Measurements from ENCODE around the gene HNRNPK. TPM values are rescaled to one million over a fixed set of nuclear protein-coding genes. Genes with fewer than 3 reads are reported as not detected.
A peak's percentile ranks its signal among the peaks of the same experiment; 100 is the strongest.

The HNRNPK gene
- total and polyA plus RNA-seq, 2 of the 13 experiments (the other 11 are each of a cell fraction or from before 2014, with no cell fraction given) = 321 to 712 TPM

DNA sequence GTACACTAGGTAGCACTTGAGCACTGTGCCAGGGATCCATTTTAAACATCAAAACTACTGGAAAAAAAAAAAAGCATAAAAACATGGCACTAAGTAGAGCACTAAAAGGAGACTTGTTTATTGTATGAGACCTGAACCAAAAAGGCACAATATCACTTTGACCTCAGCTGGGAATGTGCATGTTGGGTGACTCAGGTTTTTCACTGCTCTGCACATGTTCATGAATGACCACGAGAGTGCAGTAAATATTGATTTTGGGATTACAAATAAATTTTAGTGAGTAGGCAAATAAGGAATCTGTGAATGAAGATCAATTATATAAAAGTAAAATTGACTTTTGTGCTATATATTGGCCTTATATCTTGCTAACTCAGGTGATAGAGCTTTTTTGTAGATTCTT, 12.4 kb upstream of the HNRNPK start (continued):
- TF ChIP-seq ZNF280B (CRISPR knock-in tag; IDR thresholded peaks at IDR 0.05; ENCODE audit: borderline replicate concordance) (no peak), KMT2B (CRISPR knock-in tag; IDR thresholded peaks at IDR 0.05) (no peak), ZNF431 (CRISPR knock-in tag; IDR thresholded peaks at IDR 0.05; ENCODE audit: borderline replicate concordance, low read depth) (no peak), ZNF138 (CRISPR knock-in tag; IDR thresholded peaks at IDR 0.05; ENCODE audit: low read depth) (no peak), FLYWCH1 (CRISPR knock-in tag; IDR thresholded peaks at IDR 0.05) (no peak), ZNF724P (CRISPR knock-in tag; IDR thresholded peaks at IDR 0.05; ENCODE audit: borderline replicate concordance) (no peak), ZNF546 (CRISPR knock-in tag; conservative IDR thresholded peaks at IDR 0.05) (no peak), ZNF44 (CRISPR knock-in tag; IDR thresholded peaks at IDR 0.05) (no peak), LCORL (IDR thresholded peaks at IDR 0.05) (no peak), LCORL (CRISPR knock-in tag; IDR thresholded peaks at IDR 0.05) (0 out of 2 replicates have a peak, but pooled peaks have one; percentile 20), TSC22D2 (CRISPR knock-in tag; IDR thresholded peaks at IDR 0.05; ENCODE audit: borderline replicate concordance) (no peak), RBM39 (IDR thresholded peaks at IDR 0.05; ENCODE audit: low read depth, low read length, poor library complexity, severe bottlenecking) (no peak), ZNF788 (CRISPR knock-in tag; IDR thresholded peaks at IDR 0.05; ENCODE audit: borderline replicate concordance) (no peak), ZNF232 (CRISPR knock-in tag; IDR thresholded peaks at IDR 0.05; ENCODE audit: borderline replicate concordance) (no peak), ARNT2 (CRISPR knock-in tag; IDR thresholded peaks at IDR 0.05; ENCODE audit: low read depth) (no peak), FOXJ3 (CRISPR knock-in tag; IDR thresholded peaks at IDR 0.05; ENCODE audit: borderline replicate concordance) (0 out of 2 replicates have a peak, but pooled peaks have one; percentile 26)
- TF ChIP-seq, protein P1, sequence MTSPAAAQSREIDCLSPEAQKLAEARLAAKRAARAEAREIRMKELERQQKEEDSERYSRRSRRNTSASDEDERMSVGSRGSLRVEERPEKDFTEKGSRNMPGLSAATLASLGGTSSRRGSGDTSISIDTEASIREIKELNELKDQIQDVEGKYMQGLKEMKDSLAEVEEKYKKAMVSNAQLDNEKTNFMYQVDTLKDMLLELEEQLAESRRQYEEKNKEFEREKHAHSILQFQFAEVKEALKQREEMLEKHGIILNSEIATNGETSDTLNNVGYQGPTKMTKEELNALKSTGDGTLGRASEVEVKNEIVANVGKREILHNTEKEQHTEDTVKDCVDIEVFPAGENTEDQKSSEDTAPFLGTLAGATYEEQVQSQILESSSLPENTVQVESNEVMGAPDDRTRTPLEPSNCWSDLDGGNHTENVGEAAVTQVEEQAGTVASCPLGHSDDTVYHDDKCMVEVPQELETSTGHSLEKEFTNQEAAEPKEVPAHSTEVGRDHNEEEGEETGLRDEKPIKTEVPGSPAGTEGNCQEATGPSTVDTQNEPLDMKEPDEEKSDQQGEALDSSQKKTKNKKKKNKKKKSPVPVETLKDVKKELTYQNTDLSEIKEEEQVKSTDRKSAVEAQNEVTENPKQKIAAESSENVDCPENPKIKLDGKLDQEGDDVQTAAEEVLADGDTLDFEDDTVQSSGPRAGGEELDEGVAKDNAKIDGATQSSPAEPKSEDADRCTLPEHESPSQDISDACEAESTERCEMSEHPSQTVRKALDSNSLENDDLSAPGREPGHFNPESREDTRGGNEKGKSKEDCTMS (CRISPR knock-in tag; conservative IDR thresholded peaks at IDR 0.05) = no peak
- TF ChIP-seq, protein P2, sequence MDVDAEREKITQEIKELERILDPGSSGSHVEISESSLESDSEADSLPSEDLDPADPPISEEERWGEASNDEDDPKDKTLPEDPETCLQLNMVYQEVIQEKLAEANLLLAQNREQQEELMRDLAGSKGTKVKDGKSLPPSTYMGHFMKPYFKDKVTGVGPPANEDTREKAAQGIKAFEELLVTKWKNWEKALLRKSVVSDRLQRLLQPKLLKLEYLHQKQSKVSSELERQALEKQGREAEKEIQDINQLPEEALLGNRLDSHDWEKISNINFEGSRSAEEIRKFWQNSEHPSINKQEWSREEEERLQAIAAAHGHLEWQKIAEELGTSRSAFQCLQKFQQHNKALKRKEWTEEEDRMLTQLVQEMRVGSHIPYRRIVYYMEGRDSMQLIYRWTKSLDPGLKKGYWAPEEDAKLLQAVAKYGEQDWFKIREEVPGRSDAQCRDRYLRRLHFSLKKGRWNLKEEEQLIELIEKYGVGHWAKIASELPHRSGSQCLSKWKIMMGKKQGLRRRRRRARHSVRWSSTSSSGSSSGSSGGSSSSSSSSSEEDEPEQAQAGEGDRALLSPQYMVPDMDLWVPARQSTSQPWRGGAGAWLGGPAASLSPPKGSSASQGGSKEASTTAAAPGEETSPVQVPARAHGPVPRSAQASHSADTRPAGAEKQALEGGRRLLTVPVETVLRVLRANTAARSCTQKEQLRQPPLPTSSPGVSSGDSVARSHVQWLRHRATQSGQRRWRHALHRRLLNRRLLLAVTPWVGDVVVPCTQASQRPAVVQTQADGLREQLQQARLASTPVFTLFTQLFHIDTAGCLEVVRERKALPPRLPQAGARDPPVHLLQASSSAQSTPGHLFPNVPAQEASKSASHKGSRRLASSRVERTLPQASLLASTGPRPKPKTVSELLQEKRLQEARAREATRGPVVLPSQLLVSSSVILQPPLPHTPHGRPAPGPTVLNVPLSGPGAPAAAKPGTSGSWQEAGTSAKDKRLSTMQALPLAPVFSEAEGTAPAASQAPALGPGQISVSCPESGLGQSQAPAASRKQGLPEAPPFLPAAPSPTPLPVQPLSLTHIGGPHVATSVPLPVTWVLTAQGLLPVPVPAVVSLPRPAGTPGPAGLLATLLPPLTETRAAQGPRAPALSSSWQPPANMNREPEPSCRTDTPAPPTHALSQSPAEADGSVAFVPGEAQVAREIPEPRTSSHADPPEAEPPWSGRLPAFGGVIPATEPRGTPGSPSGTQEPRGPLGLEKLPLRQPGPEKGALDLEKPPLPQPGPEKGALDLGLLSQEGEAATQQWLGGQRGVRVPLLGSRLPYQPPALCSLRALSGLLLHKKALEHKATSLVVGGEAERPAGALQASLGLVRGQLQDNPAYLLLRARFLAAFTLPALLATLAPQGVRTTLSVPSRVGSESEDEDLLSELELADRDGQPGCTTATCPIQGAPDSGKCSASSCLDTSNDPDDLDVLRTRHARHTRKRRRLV (CRISPR knock-in tag; IDR thresholded peaks at IDR 0.05) = no peak
- TF ChIP-seq, protein P3, sequence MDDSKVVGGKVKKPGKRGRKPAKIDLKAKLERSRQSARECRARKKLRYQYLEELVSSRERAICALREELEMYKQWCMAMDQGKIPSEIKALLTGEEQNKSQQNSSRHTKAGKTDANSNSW (CRISPR knock-in tag; IDR thresholded peaks at IDR 0.05; ENCODE audit: borderline replicate concordance) = no peak
- TF ChIP-seq, protein P4, sequence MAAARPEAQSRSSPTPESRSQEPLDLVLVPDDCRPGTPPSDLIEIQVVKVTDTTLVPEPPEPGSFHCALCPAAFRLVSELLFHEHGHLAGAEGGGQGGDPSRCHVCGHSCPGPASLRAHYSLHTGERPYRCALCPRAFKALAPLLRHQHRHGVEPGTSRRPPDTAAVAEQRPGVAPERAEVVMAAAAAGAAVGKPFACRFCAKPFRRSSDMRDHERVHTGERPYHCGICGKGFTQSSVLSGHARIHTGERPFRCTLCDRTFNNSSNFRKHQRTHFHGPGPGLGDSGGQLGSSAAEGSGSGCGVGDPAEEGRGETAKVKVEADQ (CRISPR knock-in tag; IDR thresholded peaks at IDR 0.05; ENCODE audit: borderline replicate concordance) = no peak

Data from HepG2 (cell line).